HepG2 (cell line): ENCODE measurements around the gene CUL4A. TPM values are rescaled to one million over a fixed set of nuclear protein-coding genes. Genes with fewer than 3 reads are reported as not detected.

Experiments
- ATAC-seq: fragments of 200-7000 bp; cut with Tn5 transposase; 3 replicates; pipeline ENCODE4 v1.9.1; 2020; ENCODE audit warnings: mild to moderate bottlenecking, moderate library complexity
- BruUV-seq: library from RNA; stranded (reverse); fragments of 400-500 nt; replicated peaks from 2 replicates; lab custom pipeline; 2021; lab: Mats Ljungman, UMichigan
- CTCF ChIA-PET: fragments of 300-600 bp; formaldehyde crosslinking; extraction: SDS; loops from one replicate; lab custom pipeline; 2021; ENCODE audit warnings: low total read pairs, inconsistent platforms, low intra/inter-chr PET ratio; lab: Yijun Ruan, JAX
- POLR2A ChIA-PET: fragments of 350-600 bp; sonication (Branson Sonifier 250); formaldehyde crosslinking; loops from one replicate; lab custom pipeline; 2020; ENCODE audit warnings: antibody characterized with exemption, inconsistent platforms; lab: Yijun Ruan, JAX
- DNase-seq: peaks from one replicate; pipeline ENCODE4 v3.0.0-alpha.2; 2015; ENCODE audit warnings: low spot score
- FAIRE-seq: peaks from 3 replicates; lab custom pipeline; 2011; peaks lifted over from hg19 to GRCh38; lab: Jason Lieb, UNC
- H2AFZ ChIP-seq: one replicate; pipeline ENCODE4 v1.6.1; 2011; ENCODE audit warnings: low read length, inconsistent platforms
- H3K27ac ChIP-seq: fragments of 300-600 bp; 3 replicates; pipeline ENCODE4 v1.8.0; 2011; ENCODE audit warnings: mixed run types, mild to moderate bottlenecking, mixed read lengths, low read length, inconsistent platforms; ENCODE audit not compliant: insufficient read depth; ENCODE audit errors: extremely low read length
- H3K27me3 ChIP-seq, 2 experiments: fragments of 200-600 bp in 1 of 2; 2 replicates in 1 of 2; 3 replicates in 1 of 2; pipeline versions ENCODE4 v1.6.0 to v1.8.0; 2011; ENCODE audit warnings: low read length in 2 of 2, mild to moderate bottlenecking in 2 of 2, moderate library complexity in 2 of 2, inconsistent platforms in 1 of 2; ENCODE audit not compliant: insufficient read depth in 2 of 2, control insufficient read depth in 1 of 2
- H3K36me3 ChIP-seq, 2 experiments: fragments of 200-600 bp in 1 of 2; replicated peaks in 1 of 2; 2 replicates in 1 of 2; 3 replicates in 1 of 2; pipeline versions ENCODE4 v1.5.1 to v1.8.0; 2011; ENCODE audit warnings: low read length in 2 of 2, inconsistent platforms in 1 of 2; ENCODE audit not compliant: insufficient read depth in 2 of 2, control insufficient read depth in 1 of 2
- H3K4me1 ChIP-seq: 2 replicates; pipeline ENCODE4 v1.5.1; 2012; ENCODE audit warnings: low read length, inconsistent platforms; ENCODE audit not compliant: insufficient read depth
- H3K4me2 ChIP-seq: 2 replicates; pipeline ENCODE4 v1.6.0; 2011; ENCODE audit warnings: low read depth, low read length, inconsistent platforms
- H3K4me3 ChIP-seq, 3 experiments: fragments of 200-600 bp in 1 of 3; sonication (generic), shearing (Covaris generic) in 1 of 3; replicated peaks in 1 of 3; 2 replicates each; pipeline ENCODE4 v1.5.1; 2011 to 2016; ENCODE audit warnings: low read length in 3 of 3, inconsistent platforms in 2 of 3, low read depth in 2 of 3, mild to moderate bottlenecking in 2 of 3, control low read depth in 1 of 3, mixed read lengths in 1 of 3; ENCODE audit not compliant: insufficient read depth in 1 of 3
- H3K79me2 ChIP-seq: one replicate; pipeline ENCODE4 v1.6.1; 2011; ENCODE audit warnings: low read length, inconsistent platforms; ENCODE audit not compliant: insufficient read depth
- H3K9ac ChIP-seq: 2 replicates; pipeline ENCODE4 v1.6.0; 2011; ENCODE audit warnings: mild to moderate bottlenecking, low read depth, low read length, inconsistent platforms; ENCODE audit not compliant: insufficient read depth
- H3K9me3 ChIP-seq: 2 replicates; pipeline ENCODE4 v1.5.1; 2012; ENCODE audit warnings: mild to moderate bottlenecking, low read length
- H4K20me1 ChIP-seq: 2 replicates; pipeline ENCODE4 v1.6.0; 2011; ENCODE audit warnings: inconsistent platforms, mild to moderate bottlenecking, low read length, moderate library complexity; ENCODE audit not compliant: insufficient read depth
- ATF1 ChIP-seq: IDR thresholded peaks from 2 replicates; pipeline ENCODE4 v1.6.1; 2016; ENCODE audit warnings: mild to moderate bottlenecking, control low read depth
- ELF3 ChIP-seq: IDR thresholded peaks from 2 replicates; pipeline ENCODE4 v1.6.1; 2016; ENCODE audit warnings: missing genetic modification reagents, missing compliant biosample characterization
- MBD4 ChIP-seq: IDR thresholded peaks from 2 replicates; pipeline ENCODE4 v1.6.1; 2012; ENCODE audit warnings: low read length, inconsistent platforms, borderline replicate concordance
- PHF20 ChIP-seq: sonication (generic); formaldehyde crosslinking; IDR thresholded peaks from 2 replicates; pipeline ENCODE4 v1.5.0; 2020; ENCODE audit warnings: mild to moderate bottlenecking, missing genetic modification reagents
- RAD21 ChIP-seq: fragments of 450-650 bp; formaldehyde crosslinking; IDR thresholded peaks from 2 replicates; pipeline ENCODE4 v1.5.0; 2020; ENCODE audit warnings: mild to moderate bottlenecking
- SP5 ChIP-seq: IDR thresholded peaks from 2 replicates; pipeline ENCODE4 v1.6.1; 2016; ENCODE audit warnings: low read depth, borderline replicate concordance
- TMF1 ChIP-seq: sonication (generic); formaldehyde crosslinking; IDR thresholded peaks from 2 replicates; pipeline ENCODE4 v1.8.1; 2022; ENCODE audit warnings: low read depth, missing genetic modification reagents
- TOPORS ChIP-seq: sonication (generic); formaldehyde crosslinking; IDR thresholded peaks from 2 replicates; pipeline ENCODE4 v1.8.0; 2023; ENCODE audit warnings: mild to moderate bottlenecking, missing genetic modification reagents
- ZNF484 ChIP-seq: sonication (generic); formaldehyde crosslinking; IDR thresholded peaks from 2 replicates; pipeline ENCODE4 v1.5.1; 2020; ENCODE audit warnings: mild to moderate bottlenecking, low read depth, missing genetic modification reagents, borderline replicate concordance
- ZNF670 ChIP-seq: sonication (generic); formaldehyde crosslinking; IDR thresholded peaks from 2 replicates; pipeline ENCODE4 v1.8.0; 2022; ENCODE audit warnings: mild to moderate bottlenecking, missing genetic modification reagents, borderline replicate concordance
- ZNF7 ChIP-seq: IDR thresholded peaks from 2 replicates; pipeline ENCODE4 v1.6.1; 2016; ENCODE audit warnings: missing biosample characterization, missing genetic modification reagents
- WGBS: methylation state at CpG from one replicate; pipeline ENCODE4 v1.1.6; 2017; ENCODE audit warnings: low lambda C conversion rate; 5-methylcytosine and 5-hydroxymethylcytosine counted together
- in situ Hi-C: cut with HindIII; loops from 2 replicates; pipeline ENCODE4 v1.10.0; 2017; ENCODE audit warnings: low pct_unique_long_range_greater_than_20kb; ENCODE audit not compliant: extremely low pct_ligation_motif_present
- intact Hi-C: fragments of 100-400 bp; cut with micrococcal nuclease; formaldehyde crosslinking; loops from one replicate; pipeline ENCODE4 v1.10.0; 2022; ENCODE audit not compliant: unreplicated experiment
- polyA plus RNA-seq, 8 experiments: library from polyadenylated mRNA; depleted of rRNA in 3 of 8; stranded (reverse) in 7 of 8; unstranded in 1 of 8; fragments of >200 nt; fragmentation: Illumina TruSeq in 4 of 8; extraction: Trizol in 4 of 8; gene quantifications; 2 replicates each; pipeline versions ENCODE4 v1.2.1 to v1.2.3, GENCODE V29; 2011 to 2016; ENCODE audit warnings: low read depth in 4 of 8, missing spikeins in 1 of 8, mixed read lengths in 1 of 8; ENCODE audit not compliant: insufficient read depth in 1 of 8
- total RNA-seq, 5 experiments: library from RNA; depleted of rRNA; stranded (reverse); fragments of >200 nt; fragmentation: Illumina TruSeq; extraction: Trizol; gene quantifications; 2 replicates each; pipeline ENCODE4 v1.2.3, GENCODE V29; 2016; ENCODE audit warnings: low read depth in 1 of 5
- TF ChIP-seq, protein P1 (sequence below): sonication (generic); formaldehyde crosslinking; IDR thresholded peaks from 2 replicates; pipeline ENCODE4 v1.9.0; 2021; ENCODE audit warnings: missing genetic modification reagents, mild to moderate bottlenecking, borderline replicate concordance
- TF ChIP-seq, protein P2 (sequence below): IDR thresholded peaks from 2 replicates; pipeline ENCODE4 v1.6.1; 2016; ENCODE audit warnings: low read depth, control low read depth

The CUL4A gene
- total and polyA plus RNA-seq, 2 of the 13 experiments (the other 11 are each of a cell fraction or from before 2014, with no cell fraction given), result 51.2 to 75.3 TPM

DNA sequence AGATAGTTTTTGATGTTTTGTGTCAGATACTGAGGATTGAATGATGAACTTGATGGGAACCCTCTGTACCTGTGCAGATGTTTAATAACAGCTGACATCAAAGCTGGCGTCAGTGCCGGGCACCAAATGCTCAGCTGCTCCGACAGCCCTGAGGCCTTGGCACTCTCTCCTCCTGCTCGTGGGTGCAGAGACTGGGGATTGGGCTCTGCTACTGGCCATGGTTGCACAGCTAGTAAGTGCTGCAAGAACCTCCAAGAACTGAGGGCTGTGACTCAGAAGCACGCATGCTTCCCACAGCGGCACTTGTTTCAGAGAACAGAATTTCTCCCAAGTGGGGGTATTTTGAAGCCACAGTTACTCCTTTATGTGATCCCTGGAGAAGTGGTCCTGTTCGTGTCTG, 93.6 kb downstream of the CUL4A start:
- WGBS, result no CpG with 5 or more reads among the region's 7 CpGs
- in situ Hi-C loops (no loop called here), intact Hi-C loops (no loop called here)
- Histone ChIP-seq H2AFZ (no peak overlapping the region), H3K79me2 (peaks cover 82% of the 10 kb centered on the region), H3K27ac (no peak overlapping the region), H3K27me3 (no peaks in the 10 kb centered on the region), H3K4me3 (no peak overlapping the region), H4K20me1 (peaks cover 3% of the 10 kb centered on the region; the same call in 1 of the 2 replicates), H3K9me3 (no peaks in the 10 kb centered on the region), H3K36me3 (peaks cover 5 to 10% of the 10 kb centered on the region in 2 experiments; a peak in 3 of 5 replicates), H3K4me2 (no peak overlapping the region), H3K4me1 (peaks cover 26% of the 10 kb centered on the region), H3K9ac (no peak overlapping the region)
- BruUV-seq, result no TSS peak
- DNase-seq (no peak), FAIRE-seq (no peak), ATAC-seq (no peak)
- ChIA-PET POLR2A (no interaction called here), CTCF (no interaction called here)
- TF ChIP-seq ATF1 (no peak), TOPORS (no peak), ELF3 (CRISPR knock-in tag) (no peak), RAD21 (no peak), ZNF484 (no peak), PHF20 (no peak), ZNF7 (CRISPR knock-in tag) (no peak), ZNF670 (CRISPR knock-in tag) (no peak), MBD4 (no peak), SP5 (CRISPR knock-in tag) (no peak), TMF1 (no peak)
- TF ChIP-seq, protein P1, sequence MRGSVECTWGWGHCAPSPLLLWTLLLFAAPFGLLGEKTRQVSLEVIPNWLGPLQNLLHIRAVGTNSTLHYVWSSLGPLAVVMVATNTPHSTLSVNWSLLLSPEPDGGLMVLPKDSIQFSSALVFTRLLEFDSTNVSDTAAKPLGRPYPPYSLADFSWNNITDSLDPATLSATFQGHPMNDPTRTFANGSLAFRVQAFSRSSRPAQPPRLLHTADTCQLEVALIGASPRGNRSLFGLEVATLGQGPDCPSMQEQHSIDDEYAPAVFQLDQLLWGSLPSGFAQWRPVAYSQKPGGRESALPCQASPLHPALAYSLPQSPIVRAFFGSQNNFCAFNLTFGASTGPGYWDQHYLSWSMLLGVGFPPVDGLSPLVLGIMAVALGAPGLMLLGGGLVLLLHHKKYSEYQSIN (CRISPR knock-in tag), result no peak
- TF ChIP-seq, protein P2, sequence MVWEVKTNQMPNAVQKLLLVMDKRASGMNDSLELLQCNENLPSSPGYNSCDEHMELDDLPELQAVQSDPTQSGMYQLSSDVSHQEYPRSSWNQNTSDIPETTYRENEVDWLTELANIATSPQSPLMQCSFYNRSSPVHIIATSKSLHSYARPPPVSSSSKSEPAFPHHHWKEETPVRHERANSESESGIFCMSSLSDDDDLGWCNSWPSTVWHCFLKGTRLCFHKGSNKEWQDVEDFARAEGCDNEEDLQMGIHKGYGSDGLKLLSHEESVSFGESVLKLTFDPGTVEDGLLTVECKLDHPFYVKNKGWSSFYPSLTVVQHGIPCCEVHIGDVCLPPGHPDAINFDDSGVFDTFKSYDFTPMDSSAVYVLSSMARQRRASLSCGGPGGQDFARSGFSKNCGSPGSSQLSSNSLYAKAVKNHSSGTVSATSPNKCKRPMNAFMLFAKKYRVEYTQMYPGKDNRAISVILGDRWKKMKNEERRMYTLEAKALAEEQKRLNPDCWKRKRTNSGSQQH (CRISPR knock-in tag), result no peak
